Measurements from ENCODE around the gene CALD1. TPM values are rescaled to one million over a fixed set of nuclear protein-coding genes. Genes with fewer than 3 reads are reported as not detected.

Gene CALD1
- total and polyA plus RNA-seq, 2 experiments from 2014 or later, result 132 to 842 TPM

- no peak for TF ChIP-seq POLR2AphosphoS5 (IDR thresholded peaks at IDR 0.05; ENCODE audit: low read depth)
- TF ChIP-seq CTCF (conservative IDR thresholded peaks at IDR 0.05; ENCODE audit: low read depth in 2 of 2), result no peak
- no peak for TF ChIP-seq CREB1 (CRISPR knock-in tag; IDR thresholded peaks at IDR 0.05; ENCODE audit: low read depth)
- no peak for TF ChIP-seq ZNF114 (CRISPR knock-in tag; IDR thresholded peaks at IDR 0.05)
- no peak for TF ChIP-seq JUNB (IDR thresholded peaks at IDR 0.05; ENCODE audit: unreplicated experiment)
- TF ChIP-seq STAT1 (IDR thresholded peaks at IDR 0.05; ENCODE audit: unreplicated experiment), result no peak
These were observed 187.3 kb downstream of the CALD1 start (continued) for GRCh38 chr7:134966691-134967090.

GRCh38 chr7:134968110-134968509, 188.7 kb downstream of the CALD1 start:
- Histone ChIP-seq H3F3A (replicated peaks; ENCODE audit: low read depth) (no peaks in the 10 kb centered on the region), H3K9me2 (ENCODE audit: insufficient read depth) (0 out of 2 replicates have a peak, but pooled peaks cover 2% of the 10 kb centered on the region), H2AFZ (no peak overlapping the region), H3K4me1 (ENCODE audit: insufficient read depth) (no peaks in the 10 kb centered on the region), H3K4me3 (no peak overlapping the region), H3K27ac (ENCODE audit: low read depth) (no peak overlapping the region), H4K20me1 (replicated peaks; ENCODE audit: insufficient read depth) (no peaks in the 10 kb centered on the region; the same call in none of the 2 replicates), H3K27me3 (ENCODE audit: insufficient read depth) (no peaks in the 10 kb centered on the region), H3K79me2 (replicated peaks; ENCODE audit: insufficient read depth) (no peaks in the 10 kb centered on the region), H3K36me3 (ENCODE audit: insufficient read depth) (peaks cover 23% of the 10 kb centered on the region; the same call in 1 of the 2 replicates), H3K4me2 (no peak overlapping the region)
- DNase-seq (ENCODE audit: low spot score) (no peak), ATAC-seq (no peak)
- Mint-ChIP-seq H3K27ac (no peak overlapping the region), H3K4me1 (no peaks in the 10 kb centered on the region), H3K9me3 (no peaks in the 10 kb centered on the region), H3K4me3 (no peak overlapping the region), H3K36me3 (ENCODE audit: low read depth) (peaks cover 21% of the 10 kb centered on the region), H3K27me3 (ENCODE audit: insufficient read depth, low read depth, poor library complexity) (no peaks in the 10 kb centered on the region)
- TF ChIP-seq REST (IDR thresholded peaks at IDR 0.05; ENCODE audit: unreplicated experiment) (no peak), CTCF (conservative IDR thresholded peaks at IDR 0.05; ENCODE audit: low read depth in 2 of 2) (no peak), EZH2phosphoT487 (IDR thresholded peaks at IDR 0.05; ENCODE audit: unreplicated experiment) (no peak), ZNF114 (CRISPR knock-in tag; IDR thresholded peaks at IDR 0.05) (no peak), ZNF462 (CRISPR knock-in tag; IDR thresholded peaks at IDR 0.05) (no peak), ETS1 (IDR thresholded peaks at IDR 0.05) (no peak)

All from GM23338 (cell line).